Stimulated activated CD8-positive, alpha-beta memory T cell treated with anti-CD3 and anti-CD28 coated beads, Interleukin-4, amount 100 ng/mL, for 48 hours (primary cell): ENCODE data around the gene PSMD10.

Source experiments
- DNase-seq: peaks from one replicate; pipeline ENCODE4 v3.0.0-alpha.2; 2020

The PSMD10 gene, protein sequence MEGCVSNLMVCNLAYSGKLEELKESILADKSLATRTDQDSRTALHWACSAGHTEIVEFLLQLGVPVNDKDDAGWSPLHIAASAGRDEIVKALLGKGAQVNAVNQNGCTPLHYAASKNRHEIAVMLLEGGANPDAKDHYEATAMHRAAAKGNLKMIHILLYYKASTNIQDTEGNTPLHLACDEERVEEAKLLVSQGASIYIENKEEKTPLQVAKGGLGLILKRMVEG

DNA sequence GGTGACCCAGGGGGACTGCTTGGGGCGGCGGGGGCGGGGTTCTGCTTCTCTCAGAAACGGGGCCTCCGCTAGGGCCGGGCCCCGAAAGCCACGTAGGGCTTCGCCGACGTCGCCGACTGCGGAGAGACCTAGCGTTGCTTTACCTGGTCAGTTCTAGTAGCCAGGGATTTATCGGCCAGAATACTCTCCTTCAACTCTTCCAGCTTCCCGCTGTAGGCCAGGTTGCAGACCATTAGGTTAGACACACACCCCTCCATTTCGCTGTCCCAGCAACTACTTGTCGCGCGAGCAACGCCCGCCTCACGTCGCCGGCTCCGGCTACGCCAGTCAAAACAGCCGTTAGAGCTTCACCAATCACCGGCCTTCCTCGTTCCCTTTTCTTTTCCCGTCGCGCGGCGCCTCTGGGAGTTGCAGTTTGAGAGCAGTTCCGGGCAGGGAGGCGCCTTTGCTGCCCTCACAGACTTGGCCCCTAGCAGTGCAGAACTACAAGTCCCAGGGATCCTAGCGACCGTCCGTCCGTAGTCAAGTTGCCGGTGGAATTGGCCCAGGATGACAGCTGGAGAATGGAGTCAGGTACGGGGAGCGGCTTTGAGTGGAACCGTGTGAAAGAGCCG, at the start of gene PSMD10, which contains the start of gene ATG4A:
Gene PSMD10, minus strand, starts transcription at position 279 of the 614 bp plus-strand sequence. Its CDS starts 22 bp downstream, at position 257.
Gene ATG4A, plus strand, starts transcription at position 515 of the 614 bp plus-strand sequence. Its CDS starts 49 bp downstream, at position 564.
- DNase-seq: peak; percentile 87

DNA sequence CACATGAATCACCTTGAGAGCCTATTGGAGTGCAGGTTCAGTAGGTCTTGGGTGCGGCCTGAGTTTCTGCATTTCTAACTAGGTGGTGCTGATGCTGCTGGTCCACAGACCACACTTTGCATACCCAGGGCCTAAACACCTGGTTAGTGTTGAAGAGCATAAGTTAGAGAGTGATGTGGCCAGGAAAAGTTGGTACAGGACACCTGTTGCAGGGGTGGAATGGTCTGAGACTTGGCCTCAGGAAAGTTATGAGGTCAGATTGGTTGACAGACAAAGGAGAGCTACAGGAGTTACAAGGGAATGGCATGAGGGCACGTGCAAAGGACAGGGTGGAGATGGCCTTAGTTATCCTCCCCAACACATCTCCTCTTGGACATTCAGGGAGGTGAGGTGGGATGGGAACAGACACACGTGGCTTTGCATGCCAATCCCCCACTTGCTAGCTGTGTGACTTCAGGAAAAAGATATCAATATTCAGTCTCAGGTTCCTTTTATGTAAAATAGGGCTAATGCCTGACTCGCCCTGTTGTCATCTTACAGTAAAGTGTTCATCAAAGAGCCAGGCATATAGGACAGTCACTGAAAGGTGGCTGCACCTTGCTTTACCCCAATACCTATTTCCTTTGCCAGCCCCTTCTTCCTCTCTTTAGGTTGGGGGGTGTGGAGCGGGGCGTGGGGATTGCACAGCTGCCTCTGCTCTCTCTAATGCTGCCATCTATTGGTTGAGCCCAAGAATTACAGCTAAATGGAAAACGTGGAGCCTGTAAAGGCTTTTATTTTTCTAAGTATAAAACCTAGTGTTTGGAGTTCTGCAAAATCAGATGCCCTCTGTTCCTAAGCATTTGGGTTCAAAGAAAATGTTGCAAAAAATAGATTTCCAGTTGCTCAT, 47.7 kb upstream of the PSMD10 start:
- DNase-seq: no peak

DNA sequence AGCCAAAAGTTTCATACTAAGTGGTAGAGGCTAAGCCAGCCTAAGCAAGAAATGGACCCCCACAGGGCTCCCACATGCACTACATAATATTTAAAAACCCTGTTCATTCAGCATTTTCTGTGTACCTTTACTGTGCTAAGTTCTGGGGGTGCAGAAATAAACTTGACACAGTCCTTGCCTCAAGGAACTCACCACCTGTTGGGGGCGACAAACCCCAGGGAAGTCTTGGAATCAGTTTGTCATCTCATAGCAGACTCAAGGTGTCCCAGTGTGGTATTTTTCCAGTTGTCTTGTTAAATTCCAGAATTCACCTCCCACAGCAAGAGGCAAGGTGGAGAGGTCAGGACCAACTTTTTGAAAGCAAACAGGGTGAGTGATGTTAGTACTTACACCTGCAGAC, 43.4 kb upstream of the PSMD10 start:
- DNase-seq: peak; percentile 23

DNA sequence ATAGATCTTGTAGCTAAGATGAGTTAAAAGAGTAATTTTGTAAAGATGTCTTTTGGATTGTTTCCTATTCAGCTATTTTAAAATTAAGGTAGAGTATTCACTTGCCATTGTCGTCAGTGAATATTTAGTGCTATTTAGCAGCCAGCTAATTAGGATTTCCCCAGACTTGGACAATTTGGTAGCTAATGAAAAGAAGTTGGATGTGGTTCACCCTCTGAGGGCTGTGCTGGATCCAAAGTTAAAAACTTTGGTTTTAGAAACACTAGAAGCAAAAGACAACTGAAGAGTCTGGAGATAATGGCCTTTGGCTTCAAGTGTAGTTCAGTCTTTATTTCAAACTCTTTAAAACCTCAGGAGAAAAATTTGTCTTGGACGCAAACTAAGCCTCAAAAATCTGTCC, 41.5 kb upstream of the PSMD10 start:
- no peak for DNase-seq

DNA sequence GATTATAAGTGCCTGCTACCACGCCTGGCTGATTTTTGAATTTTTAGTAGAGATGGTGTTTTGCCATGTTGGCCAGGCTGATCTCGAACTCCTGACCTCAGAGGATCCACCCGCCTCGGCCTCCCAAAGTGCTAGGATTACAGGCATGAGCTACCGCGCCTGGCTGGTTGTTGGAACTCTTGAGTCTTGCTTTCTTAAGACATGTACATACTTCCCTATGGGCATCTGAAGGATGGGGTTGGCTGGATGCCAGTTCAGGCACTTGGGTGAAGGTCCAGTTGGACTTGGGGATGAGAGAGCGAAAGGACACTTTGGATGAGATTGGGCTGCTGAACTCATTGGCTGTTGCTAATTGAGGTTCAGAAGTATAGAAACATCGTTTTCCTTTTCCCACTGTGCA, 40.7 kb upstream of the PSMD10 start:
- DNase-seq: no peak

DNA sequence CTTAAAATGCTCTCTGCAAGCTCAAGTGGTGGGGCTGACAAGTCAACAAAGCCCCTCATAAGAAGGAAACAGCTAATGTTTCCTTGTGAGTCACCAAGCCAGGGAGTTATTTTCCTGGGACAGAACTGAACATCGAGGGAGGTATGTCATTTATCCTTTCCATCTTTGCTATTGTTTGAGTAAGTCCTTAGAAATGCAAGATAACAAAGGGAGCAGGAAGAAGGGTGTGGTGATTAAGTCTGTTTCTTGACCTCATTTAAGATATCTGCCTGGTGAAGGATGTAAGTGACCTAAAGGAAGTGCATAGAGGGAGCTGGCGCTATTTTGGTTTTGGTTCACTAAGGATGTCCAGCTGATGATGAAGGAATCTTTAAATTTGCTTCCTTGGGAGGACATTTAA, 40.1 kb upstream of the PSMD10 start:
- no peak for DNase-seq

DNA sequence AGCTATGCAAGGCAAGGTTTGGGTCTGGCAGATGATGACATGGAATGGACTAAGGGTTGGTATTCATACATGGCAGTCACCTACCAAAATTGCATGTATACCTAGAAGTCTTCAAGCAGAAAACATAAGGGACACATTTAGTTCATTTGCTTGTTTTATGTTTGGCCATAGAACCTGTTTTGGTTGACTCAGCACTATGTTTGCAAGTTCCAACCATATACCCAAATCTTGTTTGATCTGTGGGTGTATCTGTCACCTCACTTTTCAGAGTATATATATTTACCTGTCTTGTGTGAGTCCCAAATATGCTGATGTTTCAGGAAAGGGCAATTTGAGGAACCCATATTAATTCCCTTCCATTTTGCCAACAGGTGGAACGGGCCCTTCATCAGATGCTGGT, 39.5 kb upstream of the PSMD10 start:
- no peak for DNase-seq

DNA sequence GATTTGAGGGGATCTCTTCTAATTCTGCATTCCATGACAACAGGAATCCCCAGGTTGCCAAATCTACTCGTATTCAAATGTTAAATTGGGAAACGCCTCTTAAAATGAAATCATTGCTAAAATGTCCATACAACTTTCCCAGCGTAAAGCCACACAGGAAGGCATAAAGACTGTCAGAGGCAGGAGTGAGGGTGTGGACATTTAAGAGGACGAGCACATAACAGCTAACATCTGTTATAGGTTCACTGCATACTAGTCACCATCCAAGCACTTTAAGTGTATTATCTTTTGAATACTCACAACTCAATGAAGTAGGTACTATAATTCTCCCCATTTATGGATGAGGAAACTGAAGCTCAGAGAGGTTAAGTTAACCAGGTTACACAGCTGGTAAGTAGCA, 35.8 kb upstream of the PSMD10 start:
- DNase-seq: no peak

DNA sequence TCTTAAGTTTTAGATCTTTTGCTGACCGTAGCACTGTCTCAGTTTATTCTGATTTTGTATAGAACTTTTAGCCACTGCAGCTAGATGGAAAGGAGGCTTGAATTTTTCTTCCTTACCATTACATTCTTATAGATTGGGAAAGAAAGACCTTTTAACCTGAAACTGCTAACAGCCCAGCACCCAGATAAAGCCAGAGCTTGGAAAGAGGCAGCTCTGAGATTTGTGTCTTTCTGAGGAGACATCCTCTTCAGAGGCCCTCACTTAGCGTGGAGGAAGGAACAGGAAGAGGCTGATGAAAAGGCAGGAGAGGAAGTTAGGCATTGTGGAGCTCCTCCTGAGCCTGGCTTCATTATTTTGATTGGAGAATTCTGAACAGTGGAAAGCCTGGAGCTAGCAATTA, 35.3 kb upstream of the PSMD10 start:
- no peak for DNase-seq

DNA sequence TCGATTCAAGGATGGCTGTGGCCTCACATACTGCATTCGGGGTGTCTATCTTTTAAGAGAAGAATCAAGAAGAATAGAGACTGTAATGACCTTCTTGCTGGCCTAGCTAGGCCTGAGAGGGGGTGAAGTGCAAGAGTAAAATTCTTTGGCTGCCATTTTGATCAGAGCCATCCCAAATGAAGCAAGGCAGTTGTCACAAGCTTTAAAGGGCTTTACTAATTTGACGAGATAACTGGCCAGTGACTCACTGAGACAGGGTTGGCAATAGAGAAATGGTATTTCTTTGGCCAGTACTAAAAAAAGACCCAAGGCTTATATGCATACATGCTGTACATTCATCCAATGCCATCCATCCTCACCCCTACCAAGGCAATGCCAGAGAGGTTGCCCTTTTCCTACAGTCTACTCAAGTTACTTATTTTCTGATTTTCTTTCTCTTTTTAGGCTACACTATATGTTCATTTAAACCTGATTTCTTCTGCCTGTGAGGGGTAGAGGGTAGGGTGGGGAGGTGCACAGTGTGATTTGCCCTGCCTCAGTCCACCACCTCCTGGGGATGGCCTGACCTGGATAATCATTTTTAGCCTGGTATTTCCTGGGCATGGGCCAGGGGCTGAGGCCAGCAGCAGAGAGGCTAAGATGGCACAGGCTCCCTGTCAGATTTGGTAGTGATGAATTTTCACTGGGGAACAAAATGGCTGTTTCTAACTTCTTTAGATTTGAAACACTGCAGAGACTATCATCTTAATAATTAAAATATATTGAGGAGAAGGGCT, 32.4 kb upstream of the PSMD10 start:
- DNase-seq: no peak

DNA sequence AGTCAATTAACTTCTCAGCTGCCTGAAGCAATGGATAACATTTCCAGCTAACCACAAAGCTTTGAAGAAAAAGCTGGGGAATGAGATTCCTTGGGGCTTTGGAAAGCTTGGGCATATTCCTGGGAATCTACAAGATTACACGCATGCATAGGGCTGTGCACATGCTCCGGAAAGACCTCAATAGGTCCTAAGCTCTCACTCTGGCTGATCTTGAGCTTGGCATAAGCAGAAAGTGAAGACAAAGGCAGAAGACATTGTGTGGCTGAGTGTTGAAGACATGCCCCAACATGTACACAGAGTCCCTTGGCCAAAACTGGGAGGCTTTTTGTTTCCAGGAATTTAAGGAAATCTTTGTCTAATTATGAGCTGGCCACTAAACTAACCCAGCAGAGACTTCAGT, 31.4 kb upstream of the PSMD10 start:
- DNase-seq: no peak

DNA sequence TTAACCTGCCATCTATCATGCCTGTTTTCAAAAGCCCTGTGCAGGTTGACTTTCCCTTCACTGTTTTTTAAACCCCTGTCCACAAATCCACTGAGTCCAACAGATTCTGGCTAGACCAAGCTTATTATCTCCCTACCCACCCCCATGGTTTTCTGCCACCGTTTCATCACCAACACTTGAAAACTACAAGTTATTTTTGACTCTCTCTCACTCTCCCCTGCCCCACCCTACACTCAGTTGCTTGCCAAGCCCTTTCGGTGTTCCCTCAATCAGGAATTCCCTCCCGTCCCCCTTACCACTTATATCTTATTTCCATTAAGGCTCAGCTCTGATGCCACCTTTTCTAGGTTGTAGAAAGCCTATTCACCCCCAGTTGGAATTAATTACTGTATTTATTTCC, 29.9 kb upstream of the PSMD10 start:
- DNase-seq: no peak

DNA sequence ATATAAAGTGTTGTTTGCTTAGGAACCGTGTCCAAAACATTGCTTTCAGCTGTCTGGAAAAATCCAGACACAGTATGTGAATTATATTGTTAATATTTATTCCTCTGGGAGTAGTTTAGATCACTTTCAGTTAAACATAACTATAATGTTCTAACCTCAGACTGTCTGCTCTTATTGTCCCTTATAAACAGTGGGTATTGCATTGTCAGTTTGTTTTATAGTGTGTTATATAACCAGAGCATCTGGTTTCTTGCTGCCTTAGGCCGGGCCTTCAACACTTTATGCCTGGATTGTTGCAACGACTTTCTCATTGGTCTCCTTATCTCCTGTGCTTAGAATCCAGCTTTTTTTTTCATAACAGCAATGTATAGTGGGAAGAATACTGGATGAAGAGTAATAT, 26.6 kb upstream of the PSMD10 start:
- DNase-seq: no peak

DNA sequence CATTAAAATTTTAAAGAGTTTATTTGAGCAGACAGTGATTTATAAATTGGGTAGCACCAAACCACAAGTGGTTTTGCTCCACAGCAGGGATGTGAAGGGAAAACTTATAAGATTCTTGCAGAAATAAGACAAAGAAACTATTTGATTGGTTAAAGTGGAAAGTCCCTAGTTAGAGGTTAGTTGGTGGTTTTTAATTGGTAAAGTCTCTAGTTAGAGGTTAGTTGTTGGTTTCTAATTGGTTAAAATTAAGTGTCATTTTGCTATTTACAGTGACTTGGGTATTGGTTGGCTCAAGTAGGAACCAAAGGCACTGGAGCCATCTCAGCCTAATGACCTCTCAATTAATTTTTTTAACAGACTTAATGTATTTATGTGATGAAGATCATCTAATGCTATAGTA, 23.2 kb upstream of the PSMD10 start:
- no peak for DNase-seq

DNA sequence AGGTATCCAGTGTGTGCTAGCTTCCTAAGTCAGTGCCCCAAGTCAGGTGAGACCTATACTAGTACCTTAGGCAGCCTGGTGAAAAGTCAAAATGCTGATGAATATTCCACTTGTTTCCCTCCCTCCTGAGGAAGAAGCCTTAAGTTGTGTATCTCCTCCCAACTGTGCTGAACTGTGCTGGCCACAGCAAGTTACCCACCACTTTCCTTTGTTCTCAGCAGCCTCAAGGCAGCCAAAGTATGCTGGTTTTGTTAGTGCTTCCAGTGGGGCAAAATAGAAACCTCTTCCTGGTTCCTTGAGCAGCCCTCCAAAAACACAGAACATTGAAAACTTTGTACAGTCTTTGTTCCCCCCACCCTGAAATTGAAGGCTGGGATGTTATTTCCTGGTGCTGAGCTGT, 14.1 kb upstream of the PSMD10 start:
- no peak for DNase-seq

DNA sequence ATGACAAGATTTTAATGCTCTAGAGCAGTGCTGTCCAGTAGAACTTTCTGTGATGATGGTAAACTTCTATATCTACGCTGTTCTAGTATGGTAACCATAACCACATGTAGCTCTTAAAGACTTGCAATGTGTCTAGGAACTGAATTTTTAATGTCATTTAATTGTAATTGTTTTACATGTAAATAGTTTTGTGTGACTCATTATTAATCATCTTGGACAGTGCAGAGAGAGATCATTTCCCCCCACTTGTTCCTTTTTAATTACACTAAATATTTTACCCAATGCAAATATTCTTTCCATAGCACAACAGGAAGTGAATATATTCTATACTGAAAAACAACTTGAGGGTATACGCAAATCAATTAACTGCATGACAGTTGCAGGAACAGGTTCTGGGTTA, 6.0 kb upstream of the PSMD10 start:
- no peak for DNase-seq

DNA sequence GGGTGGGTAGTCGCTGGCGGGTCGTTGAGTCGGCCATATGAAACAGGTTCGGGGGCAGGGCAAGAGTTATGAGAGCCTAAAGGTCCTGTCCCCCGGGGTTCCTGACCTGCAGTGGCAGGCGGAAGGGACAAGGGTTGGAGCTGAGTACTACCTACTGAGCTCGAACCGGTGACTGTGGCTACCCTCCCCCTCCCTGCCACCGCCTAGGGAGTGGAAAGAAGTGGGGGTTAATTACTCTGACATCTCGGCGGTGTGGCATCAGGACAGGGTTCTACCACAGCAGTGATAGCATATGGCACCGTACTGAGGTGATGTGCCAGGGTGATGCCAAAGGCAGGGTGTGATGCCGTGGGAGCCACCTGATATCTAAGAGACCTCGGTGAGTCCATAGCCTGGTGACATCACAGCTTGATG, 543 bp upstream of the PSMD10 start:
- DNase-seq: no peak

DNA sequence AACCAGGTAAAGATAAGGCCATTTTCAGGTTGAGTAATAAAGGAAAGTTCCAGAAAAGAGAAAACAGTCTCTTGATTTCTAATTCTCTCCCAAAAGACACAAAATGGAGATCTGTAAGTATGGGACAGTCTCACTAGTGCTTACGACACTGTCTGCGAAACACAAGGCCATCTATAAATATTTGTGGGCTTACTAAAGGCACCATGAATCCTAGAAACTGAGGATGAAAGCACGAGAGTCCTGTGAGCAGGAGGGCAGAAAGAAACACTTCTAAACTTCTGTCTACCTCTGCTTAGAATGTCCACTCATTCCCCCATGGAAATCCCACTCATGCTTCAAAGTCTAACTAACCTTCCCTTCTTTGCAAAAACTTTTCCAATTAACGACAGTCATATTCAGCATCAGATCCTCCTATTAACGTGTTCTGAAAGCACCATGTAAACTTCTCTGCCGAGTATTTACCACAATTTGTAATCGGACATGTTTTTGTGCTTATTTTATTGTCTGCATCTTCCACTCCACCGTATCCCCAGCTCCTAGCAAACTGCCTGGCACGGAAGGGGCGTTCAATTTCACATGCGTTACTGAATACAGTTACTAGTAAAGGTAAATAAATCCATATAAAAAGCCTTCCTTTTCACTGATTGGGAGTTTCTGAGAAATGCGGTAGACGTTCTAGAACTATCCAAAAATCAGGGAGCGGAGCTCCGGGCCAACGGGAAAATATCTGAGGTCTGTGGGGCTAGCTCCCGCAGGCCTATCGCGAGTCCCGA, 665 bp downstream of the PSMD10 start:
- no peak for DNase-seq

DNA sequence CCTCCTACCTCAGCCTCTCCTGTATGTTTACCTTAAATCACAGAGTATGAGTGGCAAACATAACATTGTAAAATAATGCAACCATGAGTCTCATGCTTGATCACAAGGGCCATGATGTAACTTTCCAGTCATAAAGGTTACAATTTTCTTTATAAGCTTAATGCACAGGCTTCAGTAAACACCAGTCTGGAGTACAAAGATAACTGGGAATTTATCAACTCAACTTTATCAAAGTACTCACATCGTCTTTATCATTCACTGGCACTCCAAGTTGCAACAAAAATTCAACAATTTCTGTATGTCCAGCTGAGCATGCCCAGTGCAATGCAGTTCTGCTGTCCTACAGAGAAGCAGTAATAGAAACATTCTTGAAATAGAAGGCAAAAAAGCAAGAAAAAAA, 2.8 kb downstream of the PSMD10 start:
- no peak for DNase-seq

DNA sequence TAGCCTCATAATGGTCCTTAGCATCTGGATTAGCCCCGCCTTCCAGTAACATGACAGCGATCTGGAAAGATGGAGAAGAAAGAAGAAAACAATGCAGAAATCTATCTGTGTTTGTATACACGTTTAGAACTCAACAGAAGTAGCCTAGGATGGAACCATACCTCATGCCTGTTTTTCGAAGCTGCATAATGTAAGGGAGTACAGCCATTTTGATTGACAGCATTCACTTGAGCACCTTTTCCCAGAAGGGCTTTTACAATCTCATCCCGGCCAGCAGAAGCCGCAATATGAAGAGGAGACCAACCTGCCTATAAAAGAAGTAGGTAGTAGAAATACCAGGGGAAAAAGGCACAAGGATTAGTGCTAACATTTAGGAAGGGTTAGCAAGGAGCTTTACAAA, 3.5 kb downstream of the PSMD10 start:
- DNase-seq: no peak

DNA sequence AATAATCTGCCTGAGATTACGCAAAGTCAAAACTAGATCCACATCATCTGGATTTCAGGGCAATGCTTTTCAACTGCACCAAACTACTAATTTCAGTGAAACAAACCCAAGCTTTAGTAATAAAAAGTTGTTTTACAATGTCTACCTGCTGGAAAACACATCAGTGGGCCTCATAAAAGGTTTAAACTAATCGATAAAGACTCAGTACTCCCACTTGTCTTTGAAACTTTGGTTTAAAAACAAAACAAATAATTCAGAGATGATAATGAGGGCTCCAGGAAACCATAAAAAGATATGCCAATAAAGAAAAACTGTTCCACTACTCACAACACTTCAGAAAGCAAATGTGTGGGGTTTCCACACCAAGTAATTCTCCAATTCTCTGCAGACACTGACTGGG, 10.2 kb downstream of the PSMD10 start:
- no peak for DNase-seq

DNA sequence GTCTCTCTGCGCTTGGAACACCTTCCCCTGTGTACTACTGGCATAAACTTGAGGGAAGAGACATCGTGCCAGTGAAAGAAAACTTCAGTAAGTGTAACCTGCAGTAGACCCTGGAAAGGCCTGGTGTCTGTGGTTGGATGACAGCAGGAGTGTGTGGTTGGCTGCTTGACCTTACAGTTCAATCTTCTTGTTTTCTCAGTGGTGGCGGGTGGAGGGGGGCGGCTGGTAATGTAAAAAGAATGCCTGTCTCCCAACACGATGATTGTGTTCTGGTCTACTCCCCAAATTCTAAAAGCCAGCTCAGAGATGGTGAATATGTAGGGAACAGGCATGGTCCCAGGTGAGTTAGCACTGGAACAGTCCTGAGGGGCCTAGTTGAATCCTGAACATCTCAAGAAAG, 18.6 kb downstream of the PSMD10 start:
- no peak for DNase-seq
